Neutrophil (primary cell): Measurements from ENCODE around the gene RRP15.

Source experiments
- H3K27ac ChIP-seq: fragments of 200-600 bp; sonication (generic); 2 replicates; pipeline ENCODE4 v1.5.1; 2016; ENCODE audit warnings: mild to moderate bottlenecking, moderate library complexity
- H3K27me3 ChIP-seq: fragments of 200-600 bp; sonication (generic); 2 replicates; pipeline ENCODE4 v1.6.0; 2016; ENCODE audit warnings: mild to moderate bottlenecking
- H3K36me3 ChIP-seq: fragments of 200-600 bp; sonication (generic); 2 replicates; pipeline ENCODE4 v1.5.1; 2017
- H3K4me1 ChIP-seq, 2 experiments: fragments of 200-600 bp in 1 of 2; sonication (generic) in 1 of 2; 1 replicate in 1 of 2; 2 replicates in 1 of 2; pipeline versions ENCODE4 v1.5.1 to v1.6.1; 2013 to 2016; ENCODE audit warnings: low read depth in 1 of 2, low read length in 1 of 2, mild to moderate bottlenecking in 1 of 2, moderate library complexity in 1 of 2; ENCODE audit not compliant: control insufficient read depth in 1 of 2, insufficient read depth in 1 of 2
- H3K4me3 ChIP-seq, 2 experiments: fragments of 200-600 bp in 1 of 2; sonication (generic) in 1 of 2; 1 replicate in 1 of 2; 2 replicates in 1 of 2; pipeline ENCODE4 v1.5.1; 2013 to 2016; ENCODE audit warnings: low read depth in 1 of 2, low read length in 1 of 2, mild to moderate bottlenecking in 1 of 2, moderate library complexity in 1 of 2
- H3K9me3 ChIP-seq: fragments of 200-600 bp; sonication (generic); 2 replicates; pipeline ENCODE4 v1.5.1; 2016
- CTCF ChIP-seq: fragments of 200-600 bp; sonication (generic); IDR thresholded peaks from 2 replicates; pipeline ENCODE4 v1.5.1; 2016; ENCODE audit warnings: antibody characterized with exemption

Gene RRP15

GRCh38 chr1:218284917-218285635 lies at the start of gene RRP15:
RRP15 (plus strand) TSS chr1:218285293; CDS start chr1:218285317, 24 bp downstream.
- Histone ChIP-seq H3K27ac (peak within 1 kb of the TSS; percentile 73), H3K27me3 (peaks cover 10% of the 10 kb centered on the region), H3K9me3 (no peaks in the 10 kb centered on the region), H3K4me1 (peaks cover 11 to 14% of the 10 kb centered on the region in 2 experiments), H3K4me3 (peak within 1 kb of the TSS; percentile 69 to 71), H3K36me3 (no peaks in the 10 kb centered on the region)
- TF ChIP-seq CTCF = no peak

GRCh38 chr1:218242171-218242570 lies 42.9 kb upstream of the RRP15 start:
- H3K27me3 ChIP-seq = no peaks in the 10 kb centered on the region
- H3K9me3 ChIP-seq = no peaks in the 10 kb centered on the region
- H3K27ac ChIP-seq = no peak overlapping the region
- no peak overlapping the region for H3K4me3 ChIP-seq
- H3K36me3 ChIP-seq = no peaks in the 10 kb centered on the region
- no peaks in the 10 kb centered on the region for H3K4me1 ChIP-seq
- TF ChIP-seq CTCF = no peak

GRCh38 chr1:218247339-218247738 lies 37.8 kb upstream of the RRP15 start:
- Histone ChIP-seq H3K36me3 (no peaks in the 10 kb centered on the region), H3K27me3 (peaks cover 10% of the 10 kb centered on the region), H3K27ac (no peak overlapping the region), H3K9me3 (no peaks in the 10 kb centered on the region), H3K4me1 (no peaks in the 10 kb centered on the region), H3K4me3 (no peak overlapping the region)
- TF ChIP-seq CTCF = no peak

GRCh38 chr1:218249338-218250140 lies 35.6 kb upstream of the RRP15 start:
- Histone ChIP-seq H3K27me3 (peaks cover 14% of the 10 kb centered on the region), H3K9me3 (no peaks in the 10 kb centered on the region), H3K36me3 (no peaks in the 10 kb centered on the region), H3K4me3 (no peak overlapping the region), H3K4me1 (no peaks in the 10 kb centered on the region), H3K27ac (no peak overlapping the region)
- TF ChIP-seq CTCF = no peak

- Histone ChIP-seq H3K27me3 (peaks cover 14% of the 10 kb centered on the region), H3K27ac (no peak overlapping the region), H3K4me1 (no peaks in the 10 kb centered on the region), H3K9me3 (no peaks in the 10 kb centered on the region), H3K36me3 (no peaks in the 10 kb centered on the region), H3K4me3 (no peak overlapping the region)
- no peak for TF ChIP-seq CTCF
These were observed 34.6 kb upstream of the RRP15 start for GRCh38 chr1:218250492-218250891.
